Esophagus (tissue), 2 donors: ENCODE data around the gene CBLN1. TPM values are rescaled to one million over a fixed set of nuclear protein-coding genes. Genes with fewer than 3 reads are reported as not detected.
A peak's percentile ranks its signal among the peaks of the same experiment; 100 is the strongest.

ENCODE experiments used
- H3K27ac ChIP-seq, 2 donors: one replicate each; pipeline ENCODE4 v1.5.1; 2013; ENCODE audit warnings: low read depth in 2 of 2, mild to moderate bottlenecking in 2 of 2, inconsistent platforms in 1 of 2, low read length in 1 of 2, moderate library complexity in 1 of 2
- H3K27me3 ChIP-seq, 2 donors: one replicate each; pipeline ENCODE4 v1.6.1; 2013; ENCODE audit warnings: low read length in 2 of 2, control low read depth in 1 of 2, mild to moderate bottlenecking in 1 of 2; ENCODE audit not compliant: insufficient read depth in 2 of 2, control insufficient read depth in 1 of 2
- H3K36me3 ChIP-seq, 2 donors: one replicate each; pipeline ENCODE4 v1.6.1; 2013; ENCODE audit warnings: low read length in 1 of 2; ENCODE audit not compliant: control insufficient read depth in 2 of 2, insufficient read depth in 2 of 2
- H3K4me1 ChIP-seq, 2 donors: one replicate each; pipeline ENCODE4 v1.6.1; 2013; ENCODE audit warnings: low read length in 1 of 2; ENCODE audit not compliant: control insufficient read depth in 2 of 2, insufficient read depth in 2 of 2
- H3K4me3 ChIP-seq, 2 donors: one replicate each; pipeline ENCODE4 v1.5.1; 2013; ENCODE audit warnings: low read length in 2 of 2, mild to moderate bottlenecking in 2 of 2, low read depth in 1 of 2, moderate library complexity in 1 of 2
- H3K9me3 ChIP-seq, 2 donors: one replicate each; pipeline ENCODE4 v1.6.1; 2013; ENCODE audit warnings: mild to moderate bottlenecking in 2 of 2, low read depth in 1 of 2, low read length in 1 of 2, moderate library complexity in 1 of 2; ENCODE audit not compliant: control insufficient read depth in 2 of 2, insufficient read depth in 1 of 2
- WGBS, 2 donors: extraction: QIAGEN DNeasy Blood & Tissue Kit; methylation state at CpG; one replicate each; pipeline ENCODE4 v1.1.7; 2013; 5-methylcytosine and 5-hydroxymethylcytosine counted together
- polyA plus RNA-seq, 2 donors: library from polyadenylated mRNA; stranded (reverse); fragments of 200-250 nt; gene quantifications; one replicate each; pipeline ENCODE4 v1.2.3, GENCODE V29; 2013
- donor health status: healthy with polysubstance abuse.
- donor health status: Bipolar disorder and iron deficiency.

CBLN1 gene
- polyA plus RNA-seq, 2 donors, result 0.14 to 0.26 TPM

- WGBS, 2 donors, result 72 to 74% methylated on average over 2 of the region's 2 CpGs
- Histone ChIP-seq H3K9me3 (no peaks in the 10 kb centered on the region), H3K36me3 (no peaks in the 10 kb centered on the region), H3K4me3 (no peak overlapping the region), H3K4me1 (no peaks in the 10 kb centered on the region), H3K27me3 (no peaks in the 10 kb centered on the region), H3K27ac (no peak overlapping the region)
Measured at GRCh38 chr16:49292413-49292812, 10.8 kb upstream of the CBLN1 start.

DNA sequence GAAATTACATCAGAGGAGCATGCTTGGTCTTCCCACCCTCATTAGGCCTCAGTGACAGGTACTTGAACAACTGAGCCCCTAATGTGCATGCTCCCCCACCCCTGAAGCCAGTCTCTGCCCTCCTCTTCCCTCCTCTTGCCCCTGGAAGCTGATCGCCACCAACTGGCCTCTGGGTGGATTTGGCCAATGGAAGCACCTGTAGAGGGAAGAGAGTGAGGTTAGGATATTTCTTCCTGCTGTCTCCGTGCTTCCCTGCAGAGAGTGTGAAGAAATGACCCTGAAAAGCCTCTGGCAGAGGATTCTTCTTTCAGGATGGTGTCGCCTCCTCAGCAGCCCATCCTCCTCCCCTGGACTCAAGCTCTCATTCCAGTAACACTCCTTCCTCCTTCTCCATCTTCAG lies 5.9 kb upstream of the CBLN1 start:
- peaks cover 3 to 5% of the 10 kb centered on the region in 2 donors for H3K4me1 ChIP-seq
- H3K9me3 ChIP-seq, result peaks cover 0 to 1% of the 10 kb centered on the region in 2 donors
- H3K36me3 ChIP-seq, result no peaks in the 10 kb centered on the region
- H3K27ac ChIP-seq, result no peak overlapping the region
- no peak overlapping the region for H3K4me3 ChIP-seq
- H3K27me3 ChIP-seq, result peaks cover 0 to 13% of the 10 kb centered on the region in 2 donors
- 28 to 43% methylated on average over 3 of the region's 3 CpGs for WGBS, 2 donors

DNA sequence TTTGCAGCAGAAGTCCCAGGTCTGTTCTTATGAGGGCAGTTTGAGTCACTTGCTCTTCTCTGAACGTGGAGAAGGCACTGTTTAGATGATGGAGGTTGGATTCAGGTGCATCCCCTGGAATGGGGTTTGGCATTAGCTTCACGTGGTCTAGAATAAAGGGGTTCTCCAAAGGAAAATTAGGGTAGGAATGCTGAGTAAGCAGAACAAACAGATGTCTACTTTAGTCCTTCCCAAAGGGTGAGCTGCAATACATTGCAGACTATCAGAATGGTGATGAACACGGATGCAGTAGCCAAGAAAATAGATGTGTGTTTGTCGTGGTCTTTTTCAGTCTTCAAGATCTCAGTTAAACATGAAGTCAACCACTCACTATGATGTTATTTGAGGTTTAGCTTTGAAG lies 3.3 kb upstream of the CBLN1 start:
- peaks cover 8 to 22% of the 10 kb centered on the region in 2 donors for H3K27me3 ChIP-seq

GRCh38 chr16:49283376-49284049 lies 1.9 kb upstream of the CBLN1 start:
- Histone ChIP-seq H3K27me3 (peaks cover 12 to 34% of the 10 kb centered on the region in 2 donors), H3K4me3 (no peak overlapping the region), H3K4me1 (peaks cover 8 to 13% of the 10 kb centered on the region in 2 donors), H3K9me3 (peaks cover 0 to 10% of the 10 kb centered on the region in 2 donors), H3K36me3 (no peaks in the 10 kb centered on the region), H3K27ac (no peak overlapping the region)
- 4% methylated on average over 25 of the region's 25 CpGs for WGBS, 2 donors

More for the DNA sequence above, 3.3 kb upstream of the CBLN1 start:
- 51 to 54% methylated on average over 4 of the region's 4 CpGs for WGBS, 2 donors
- H3K4me3 ChIP-seq, result no peak overlapping the region
- no peak overlapping the region for H3K27ac ChIP-seq
- no peaks in the 10 kb centered on the region for H3K36me3 ChIP-seq
- H3K9me3 ChIP-seq, result peaks cover 0 to 10% of the 10 kb centered on the region in 2 donors
- peaks cover 8 to 13% of the 10 kb centered on the region in 2 donors for H3K4me1 ChIP-seq

- H3K4me1 ChIP-seq, result peaks cover 8 to 13% of the 10 kb centered on the region in 2 donors
- H3K4me3 ChIP-seq, result peak overlapping the region in 1 of 2 donors; percentile 53
- H3K27ac ChIP-seq, result no peak overlapping the region
- H3K36me3 ChIP-seq, result no peaks in the 10 kb centered on the region
- H3K9me3 ChIP-seq, result peaks cover 0 to 10% of the 10 kb centered on the region in 2 donors
- 2 to 4% methylated on average over 47 to 49 of the region's 49 CpGs for WGBS, 2 donors
- H3K27me3 ChIP-seq, result peaks cover 12 to 34% of the 10 kb centered on the region in 2 donors
Measured at GRCh38 chr16:49282690-49283375, 1.2 kb upstream of the CBLN1 start.

DNA sequence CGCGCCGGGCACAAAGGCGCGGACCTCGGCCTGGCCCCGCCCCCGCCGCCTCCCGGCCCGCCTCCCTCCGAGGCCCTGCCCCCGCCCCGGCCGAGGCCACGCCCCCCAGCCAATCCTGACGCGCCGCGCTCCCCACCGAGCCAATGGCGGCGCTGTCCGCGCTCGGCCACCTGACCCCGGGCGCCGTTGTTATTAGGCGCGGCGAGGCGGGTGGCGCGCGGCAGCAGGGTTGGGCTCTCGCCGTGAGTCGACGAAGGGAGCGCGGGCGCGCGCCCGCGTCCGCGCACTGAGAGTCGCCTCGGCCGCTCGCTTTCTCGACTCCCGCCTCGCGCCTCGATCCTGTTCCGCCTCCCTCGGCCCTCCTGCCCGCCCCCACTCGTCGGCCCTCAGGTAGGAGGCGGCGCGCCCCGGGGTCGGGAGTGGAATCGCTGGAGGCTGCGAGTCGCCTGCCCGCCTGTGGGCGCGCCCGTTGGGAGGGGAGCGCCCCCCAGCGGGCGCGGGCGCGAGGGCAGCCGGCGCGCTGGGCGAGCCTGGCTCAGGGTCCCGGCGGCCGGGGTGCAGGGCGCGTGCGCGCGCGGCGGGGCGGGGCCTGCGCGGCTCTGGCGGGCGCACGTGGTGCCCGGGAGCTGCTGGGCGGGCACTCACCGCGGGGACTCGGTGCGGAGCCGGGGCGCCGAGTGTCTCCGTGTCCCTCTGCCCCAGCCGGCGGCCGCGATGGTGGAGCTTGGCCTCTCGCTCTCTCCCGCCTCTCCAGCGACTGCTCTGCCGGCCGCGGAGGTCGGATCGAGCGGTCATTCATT lies 405 bp upstream of the CBLN1 start:
- Histone ChIP-seq H3K4me3 (peak overlapping the region; percentile 7 to 53), H3K4me1 (peaks cover 9 to 13% of the 10 kb centered on the region in 2 donors), H3K36me3 (no peaks in the 10 kb centered on the region), H3K27ac (peak overlapping the region in 1 of 2 donors; percentile 17), H3K27me3 (peaks cover 17 to 38% of the 10 kb centered on the region in 2 donors), H3K9me3 (peaks cover 0 to 10% of the 10 kb centered on the region in 2 donors)
- 2 to 3% methylated on average over 70 to 121 of the region's 124 CpGs for WGBS, 2 donors

- WGBS, 2 donors, result 3 to 4% methylated on average over 29 to 37 of the region's 37 CpGs
- Histone ChIP-seq H3K4me3 (no peak overlapping the region), H3K36me3 (no peaks in the 10 kb centered on the region), H3K27ac (no peak overlapping the region), H3K9me3 (peaks cover 0 to 15% of the 10 kb centered on the region in 2 donors), H3K27me3 (peaks cover 19 to 41% of the 10 kb centered on the region in 2 donors), H3K4me1 (peaks cover 11 to 13% of the 10 kb centered on the region in 2 donors)
Measured at GRCh38 chr16:49280841-49281371, 732 bp downstream of the CBLN1 start.

DNA sequence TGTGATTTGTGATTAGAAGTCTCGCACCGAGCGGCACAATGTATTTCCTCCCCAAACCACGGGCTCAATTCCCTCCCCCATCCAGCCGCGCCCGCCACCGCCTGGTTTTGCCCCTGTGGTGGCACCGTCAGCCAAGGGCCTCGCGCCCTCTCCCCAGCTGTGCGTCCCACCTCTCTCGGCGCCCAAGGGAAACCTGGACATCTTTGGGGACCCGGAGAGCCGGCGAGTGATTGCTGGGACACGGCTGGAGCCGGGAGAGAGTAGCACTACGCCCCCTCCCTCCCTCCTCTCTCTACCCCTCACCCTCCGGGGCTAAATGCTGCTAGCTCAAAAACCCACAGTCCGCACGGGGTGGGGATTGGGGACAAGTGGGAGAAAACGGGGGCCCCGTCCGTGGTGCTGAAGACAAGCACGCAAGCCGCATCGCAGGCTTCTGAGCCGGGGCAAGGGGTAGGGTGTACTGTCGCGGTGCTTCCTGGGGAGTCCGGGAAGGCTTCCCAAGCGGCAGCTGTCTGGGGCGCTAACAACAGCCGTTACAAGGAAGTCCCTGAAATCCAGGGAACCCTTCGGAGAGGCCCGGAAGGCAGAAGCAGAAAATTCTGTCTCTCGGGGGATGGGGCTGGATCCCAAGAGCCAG lies 1.4 kb downstream of the CBLN1 start:
- Histone ChIP-seq H3K27me3 (peaks cover 19 to 45% of the 10 kb centered on the region in 2 donors), H3K4me3 (no peak overlapping the region), H3K36me3 (no peaks in the 10 kb centered on the region), H3K27ac (no peak overlapping the region), H3K9me3 (peaks cover 0 to 15% of the 10 kb centered on the region in 2 donors), H3K4me1 (peaks cover 11 to 13% of the 10 kb centered on the region in 2 donors)
- WGBS, 2 donors, result 3 to 5% methylated on average over 38 to 39 of the region's 39 CpGs
